H1 (cell line): ENCODE data around the gene PCSK4. TPM values are rescaled to one million over a fixed set of nuclear protein-coding genes. Genes with fewer than 3 reads are reported as not detected.
A peak's percentile ranks its signal among the peaks of the same experiment; 100 is the strongest.

Experiments
- RAD21 ChIP-seq, 2 experiments: IDR thresholded peaks in 1 of 2; conservative IDR thresholded peaks in 1 of 2; 2 replicates each; pipeline ENCODE4 v1.6.1; 2011; ENCODE audit warnings: low read depth in 2 of 2, low read length in 2 of 2, improper control_type of control experiment in 1 of 2, inconsistent platforms in 1 of 2, mild to moderate bottlenecking in 1 of 2, moderate library complexity in 1 of 2
- SRF ChIP-seq: IDR thresholded peaks from 2 replicates; pipeline ENCODE4 v1.6.1; 2011; ENCODE audit warnings: mild to moderate bottlenecking, low read depth, low read length, moderate library complexity
- polyA plus RNA-seq, 7 experiments: library from polyadenylated mRNA; depleted of rRNA in 3 of 7; stranded (reverse) in 5 of 7; unstranded in 2 of 7; fragments of >200 nt in 5 of 7; fragments of 200-250 nt in 2 of 7; gene quantifications; 1 replicate in 5 of 7; 2 replicates in 1 of 7; 4 replicates in 1 of 7; pipeline versions ENCODE4 v1.2.1 to v1.2.3, GENCODE V29; 2011 to 2013; ENCODE audit warnings: missing spikeins in 2 of 7, mixed read lengths in 2 of 7
- total RNA-seq: library from RNA; stranded (reverse); fragmentation: NEBNext Ultra II Directional; extraction: Animal tissue kit (Norgen Biotek cat#: 25700); gene quantifications from 2 replicates; pipeline ENCODE4 v1.2.1, GENCODE V29; 2021

PCSK4 gene
- total and polyA plus RNA-seq, 2 of the 8 experiments (the other 6 are each of a cell fraction or from before 2014, with no cell fraction given), result 9.8 to 10.7 TPM

DNA sequence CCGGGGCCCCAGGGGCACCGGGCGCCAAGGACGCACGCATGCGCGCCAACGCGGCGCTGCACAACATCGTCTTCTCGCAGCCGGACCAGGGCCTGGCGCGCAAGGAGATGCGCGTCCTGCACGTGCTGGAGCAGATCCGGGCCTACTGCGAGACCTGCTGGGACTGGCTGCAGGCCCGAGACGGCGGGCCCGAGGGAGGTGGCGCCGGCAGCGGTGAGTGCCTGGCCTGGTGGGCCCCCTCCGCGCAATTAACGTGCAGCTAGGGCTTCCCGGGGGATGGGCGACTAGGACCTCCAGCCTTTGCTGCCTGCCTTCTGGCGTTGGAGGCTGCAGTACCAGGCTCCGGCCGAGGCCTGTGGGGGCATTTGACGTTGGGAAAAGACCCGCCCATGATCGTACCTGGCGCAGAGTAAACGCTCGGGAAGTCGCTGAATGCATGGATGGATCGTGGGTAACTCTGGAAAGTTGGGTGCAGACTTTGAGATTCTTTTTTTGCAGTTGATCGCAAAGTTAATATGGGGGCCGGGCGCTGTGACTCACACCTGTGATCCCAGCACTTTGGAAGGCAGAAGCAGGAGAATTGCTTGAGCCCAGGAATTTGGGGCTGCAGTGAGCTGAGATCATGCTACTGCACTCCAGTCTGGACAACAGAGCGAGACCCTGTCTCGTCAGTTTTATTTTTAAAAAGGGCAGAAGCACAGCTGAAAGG, 33.0 kb downstream of the PCSK4 start (continued):
- TF ChIP-seq SRF, result no peak
- TF ChIP-seq RAD21 (IDR thresholded peaks at IDR 0.05 in 1 of 2, conservative IDR thresholded peaks at IDR 0.05 in 1 of 2; ENCODE audit: low read depth in 2 of 2, low read length in 2 of 2), result peak; percentile 20 to 30; a peak in 3 of 4 replicates
